Measurements from ENCODE around the gene CMSS1.
A peak's percentile ranks its signal among the peaks of the same experiment; 100 is the strongest.

The CMSS1 gene

DNA sequence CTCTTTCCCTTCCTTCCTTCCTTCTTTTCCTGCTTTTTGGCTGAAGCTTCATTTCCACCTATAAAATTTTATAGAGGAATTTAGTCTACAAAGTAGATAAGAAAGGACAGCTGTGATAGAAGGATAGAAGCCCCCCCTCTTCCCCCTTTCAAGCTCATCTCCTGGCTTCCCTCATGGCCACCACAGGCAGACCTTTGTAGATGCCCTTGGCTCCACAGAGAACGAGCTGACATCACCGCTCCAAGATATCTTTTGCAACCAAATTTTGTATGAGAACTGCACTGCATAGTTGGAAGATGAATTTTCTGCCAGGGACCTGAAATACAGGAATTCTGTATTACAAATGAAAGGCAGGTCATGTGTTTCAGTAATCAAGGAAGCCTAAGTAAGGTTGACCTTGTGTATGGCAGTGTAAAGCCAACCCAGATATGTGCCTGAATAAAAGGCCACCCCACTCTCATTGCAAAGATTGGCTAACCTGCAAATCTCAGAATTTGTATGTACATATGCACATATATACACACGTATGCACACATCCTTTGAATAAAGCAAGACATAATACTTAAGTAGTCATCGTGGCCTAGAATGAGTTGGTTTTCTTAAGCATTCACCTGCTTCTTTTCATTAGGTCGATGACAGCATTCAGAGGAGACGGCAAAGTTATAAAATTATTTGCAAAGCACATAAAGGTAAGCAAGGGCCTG, 353.7 kb downstream of the CMSS1 start:
- DNase-seq (ENCODE audit: low spot score) (no peak), FAIRE-seq (peak; percentile 9)

DNA sequence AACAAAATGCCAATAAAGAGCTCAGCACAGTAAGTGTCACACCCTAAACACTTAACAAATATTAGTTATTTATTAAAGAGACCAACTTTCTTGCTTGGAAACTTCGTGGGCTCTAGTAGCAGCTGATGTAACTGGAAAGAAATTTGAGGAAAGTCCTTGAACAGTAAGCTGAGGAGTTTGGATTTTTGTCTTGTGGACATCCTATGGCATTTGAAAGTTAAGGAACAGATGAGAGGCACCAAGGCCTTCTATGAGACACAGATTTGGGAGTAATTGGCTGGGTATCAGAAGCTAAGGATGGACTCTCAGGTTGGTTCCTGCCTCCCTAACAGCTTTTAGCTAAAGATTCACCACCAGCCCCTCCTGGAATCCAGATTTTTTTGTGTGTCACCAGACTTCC, 356.3 kb downstream of the CMSS1 start:
- no peak for FAIRE-seq

GRCh38 chr3:100175637-100176280, 358.1 kb downstream of the CMSS1 start:
- FAIRE-seq (no peak), DNase-seq (ENCODE audit: low spot score) (no peak)

More for the DNA sequence above, 356.3 kb downstream of the CMSS1 start:
- no peak for DNase-seq (ENCODE audit: low spot score)

- DNase-seq (ENCODE audit: low spot score) = no peak
- no peak for FAIRE-seq
Observed at GRCh38 chr3:100179692-100180349, 362.2 kb downstream of the CMSS1 start.

DNA sequence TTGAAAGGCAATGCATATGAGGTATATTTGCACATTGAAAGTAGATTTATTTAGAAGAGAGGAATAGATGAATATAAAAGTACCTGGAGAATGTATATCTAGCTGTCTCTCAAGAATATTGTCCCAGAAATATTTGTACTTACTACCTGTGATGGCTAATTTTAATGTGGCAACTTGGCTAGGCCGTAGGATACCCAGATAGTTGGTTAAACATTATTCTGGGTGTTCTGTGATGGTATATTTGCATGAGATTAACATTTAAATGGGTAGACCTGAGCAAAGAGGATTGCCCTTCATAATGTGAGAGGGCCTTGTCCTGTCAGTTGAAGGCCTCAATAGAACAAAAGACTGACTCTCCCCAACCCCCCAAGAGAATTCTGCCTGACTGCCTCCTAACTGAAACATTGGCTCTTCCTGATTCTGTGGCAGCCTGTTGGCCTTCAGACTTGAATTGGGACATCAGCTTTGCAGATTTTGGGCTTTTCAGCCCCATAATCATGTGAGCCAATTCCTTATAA, 366.0 kb downstream of the CMSS1 start:
- DNase-seq (ENCODE audit: low spot score) (no peak), FAIRE-seq (no peak)

DNA sequence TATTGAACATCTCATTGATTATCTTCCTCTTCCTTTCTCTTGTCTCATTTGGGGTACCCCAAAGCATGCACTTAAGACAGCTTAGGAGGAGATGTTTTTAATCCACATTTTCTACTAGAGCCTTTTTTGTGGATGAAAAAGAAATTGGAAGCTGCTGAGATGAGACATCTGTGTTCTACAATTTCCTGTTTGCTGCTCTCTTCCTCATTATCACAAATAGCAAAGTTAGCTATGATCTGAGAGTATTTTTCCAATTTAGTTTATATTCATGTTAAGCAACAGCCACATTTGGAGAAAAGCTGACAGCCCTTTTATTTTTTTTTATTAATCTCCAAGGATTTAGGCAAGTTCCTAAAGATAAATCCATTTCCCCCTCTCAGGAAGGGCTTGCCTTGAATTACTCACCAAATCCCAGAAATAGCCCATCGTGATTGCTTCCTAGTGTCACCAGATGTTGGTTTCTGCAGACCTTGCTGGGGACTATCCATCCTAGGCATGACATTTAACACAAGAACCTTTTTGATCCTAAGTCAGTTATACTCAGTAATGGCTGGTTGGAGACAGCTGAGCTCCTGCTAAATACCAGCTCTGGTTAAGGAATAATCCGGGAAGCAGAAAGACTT, 367.4 kb downstream of the CMSS1 start:
- FAIRE-seq = no peak

GRCh38 chr3:100185847-100186246, 368.2 kb downstream of the CMSS1 start:
- DNase-seq (ENCODE audit: low spot score) = no peak

More for the DNA sequence above, 367.4 kb downstream of the CMSS1 start:
- DNase-seq (ENCODE audit: low spot score) = no peak

GRCh38 chr3:100189444-100189964, 371.8 kb downstream of the CMSS1 start:
- DNase-seq (ENCODE audit: low spot score) (no peak), FAIRE-seq (no peak)

More at GRCh38 chr3:100185847-100186246, 368.2 kb downstream of the CMSS1 start:
- no peak for FAIRE-seq

DNA sequence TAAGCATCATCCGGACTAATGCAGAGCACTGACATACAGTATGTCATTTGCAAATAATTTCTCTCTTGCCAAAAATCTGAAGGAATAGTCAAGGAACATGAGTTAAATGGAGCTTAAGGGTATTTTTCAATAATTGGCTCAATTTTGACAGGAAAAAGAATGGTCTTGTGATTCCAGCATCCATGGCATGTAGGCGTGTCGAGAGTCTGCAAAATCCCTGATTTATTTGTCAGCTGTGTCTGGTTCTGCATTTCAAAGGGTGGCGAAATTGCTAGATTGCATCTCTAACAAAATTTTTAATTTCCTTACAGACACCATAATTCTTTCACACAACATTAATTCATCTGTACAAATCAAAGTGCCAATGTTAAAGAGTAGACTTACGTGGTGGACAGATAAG, 377.7 kb downstream of the CMSS1 start:
- no peak for DNase-seq (ENCODE audit: low spot score)

DNA sequence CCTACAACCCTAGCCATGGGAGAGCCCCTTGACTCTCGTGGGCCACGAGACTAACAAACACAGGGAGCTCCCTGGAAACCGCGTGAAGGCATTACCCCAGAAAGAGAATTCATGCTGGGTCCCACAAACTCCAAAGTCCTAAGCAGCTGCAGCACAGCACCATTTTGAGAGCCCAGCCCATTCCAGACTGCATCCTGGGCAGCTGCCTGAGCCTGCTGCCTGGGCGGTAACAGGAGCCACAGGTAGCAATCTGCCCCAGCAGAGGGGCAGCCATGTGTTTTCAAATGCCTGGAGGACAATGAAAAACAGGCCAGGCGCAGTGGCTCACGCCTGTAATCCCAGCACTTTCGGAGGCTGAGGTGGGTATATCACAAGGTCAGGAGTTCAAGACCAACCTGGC, 380.2 kb downstream of the CMSS1 start:
- FAIRE-seq (no peak), DNase-seq (ENCODE audit: low spot score) (no peak)

More for the DNA sequence above, 377.7 kb downstream of the CMSS1 start:
- FAIRE-seq = no peak

DNA sequence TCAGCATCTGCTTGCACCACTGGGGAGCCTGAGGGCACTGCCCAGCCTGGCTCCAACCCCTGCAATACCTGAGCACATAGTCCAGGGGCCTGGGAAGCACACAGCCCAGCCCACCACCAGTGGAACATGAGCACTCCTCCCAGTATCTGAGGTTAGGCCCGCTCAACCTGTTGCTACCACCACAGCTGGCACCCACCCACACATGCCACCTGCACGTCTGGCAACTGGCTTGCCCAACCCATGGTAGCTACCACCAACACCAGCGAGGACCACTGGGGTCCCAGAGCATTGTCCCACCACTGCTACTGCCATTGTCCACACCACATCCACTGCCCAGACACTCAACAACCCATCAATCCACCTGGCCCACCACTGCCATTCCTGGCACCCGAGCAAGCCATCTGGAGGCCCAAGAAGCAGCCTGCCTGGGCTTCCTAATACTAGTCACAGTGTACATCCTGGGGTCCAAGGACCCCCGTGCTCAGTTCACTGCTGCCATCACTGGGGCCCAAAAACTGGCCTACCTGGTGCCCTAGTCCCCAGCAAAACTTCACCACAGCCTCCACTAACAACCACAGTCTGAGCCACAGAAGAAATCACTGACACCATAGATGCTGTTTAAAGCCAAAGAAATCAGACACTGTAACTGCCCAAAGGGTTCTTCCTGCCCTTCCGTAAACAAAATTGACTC, 381.1 kb downstream of the CMSS1 start:
- DNase-seq (ENCODE audit: low spot score) = no peak
- FAIRE-seq = peak; percentile 48

- FAIRE-seq (no peak), DNase-seq (ENCODE audit: low spot score) (no peak)
Observed at GRCh38 chr3:100205171-100205570, 387.5 kb downstream of the CMSS1 start.

DNA sequence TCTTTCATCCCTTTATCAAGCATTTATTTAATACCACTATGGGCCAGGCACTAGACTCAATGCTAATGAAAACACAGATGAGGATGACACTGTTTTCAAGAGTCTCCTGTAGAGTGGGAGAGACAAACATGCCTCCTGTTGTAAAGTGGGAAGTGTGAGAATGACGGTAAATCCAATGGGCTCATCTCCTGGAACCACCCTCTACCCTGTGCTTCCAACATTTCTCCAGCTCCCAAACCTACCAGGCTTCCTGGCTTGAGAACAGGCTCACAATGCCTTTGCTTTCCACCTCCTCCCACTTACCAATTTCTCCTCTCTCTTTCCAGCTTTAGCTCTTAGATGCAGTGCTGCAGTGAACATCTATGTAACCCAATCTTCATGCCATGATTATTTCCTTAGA, 389.0 kb downstream of the CMSS1 start:
- peak; percentile 62 for FAIRE-seq
- DNase-seq (ENCODE audit: low spot score) = no peak

GRCh38 chr3:100207886-100208285, 390.2 kb downstream of the CMSS1 start:
- DNase-seq (ENCODE audit: low spot score) (no peak), FAIRE-seq (no peak)

DNA sequence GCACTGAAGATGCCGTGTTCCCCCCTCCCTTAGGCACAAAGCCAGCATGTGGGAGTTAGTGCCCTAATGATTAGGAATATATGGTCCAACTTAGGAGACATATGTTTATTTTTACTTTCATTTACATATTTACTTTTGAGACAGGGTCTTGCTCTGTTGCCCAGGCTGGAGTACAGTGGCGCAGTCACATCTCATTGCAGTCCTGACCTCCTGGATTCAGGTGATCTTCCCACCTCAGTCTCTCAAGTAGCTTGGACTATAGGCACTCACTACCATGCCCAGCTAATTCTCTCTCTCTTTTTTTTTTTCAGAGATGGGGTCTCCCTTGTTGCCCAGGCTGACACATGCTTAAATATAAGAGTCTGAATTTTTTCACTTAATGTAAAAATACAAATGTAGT, 391.5 kb downstream of the CMSS1 start:
- FAIRE-seq = no peak

DNA sequence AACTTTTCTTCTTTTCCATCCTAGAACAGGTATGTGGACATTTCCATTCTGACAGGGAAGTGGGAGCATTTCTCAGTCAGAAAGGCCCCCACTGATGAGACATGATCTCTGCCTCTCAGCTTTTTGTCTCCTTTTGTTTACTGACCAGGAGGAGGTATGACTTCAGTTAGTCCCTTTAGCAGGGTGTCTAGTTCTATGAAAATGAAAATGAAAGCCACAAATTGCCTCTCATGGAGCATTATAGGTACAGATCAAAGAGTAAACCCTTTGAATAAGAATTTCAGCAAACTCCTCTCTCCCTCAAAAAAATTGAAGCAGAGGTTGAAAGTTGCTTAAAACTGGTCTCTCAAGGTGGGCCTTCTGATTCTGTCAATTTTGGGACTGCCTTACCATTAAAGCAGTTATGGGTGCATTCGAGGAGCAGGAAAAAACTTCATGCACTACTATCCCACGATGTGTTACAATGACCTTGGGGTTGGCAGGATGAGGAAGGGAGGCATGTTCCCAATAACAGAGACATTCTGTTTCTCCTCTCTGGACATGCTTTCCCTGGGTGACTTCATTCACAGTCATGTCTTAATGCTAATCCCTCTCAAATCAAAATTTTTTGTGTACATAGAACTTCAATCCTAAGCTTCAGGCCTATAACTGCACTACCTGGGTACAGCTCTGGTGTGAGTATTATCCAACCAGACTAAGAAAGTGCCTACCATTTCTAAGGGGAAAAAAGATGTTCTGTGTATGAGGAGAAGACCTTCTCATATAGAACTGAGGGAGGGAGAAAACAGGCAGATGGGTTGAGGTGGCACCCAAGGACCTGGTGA, 392.5 kb downstream of the CMSS1 start:
- DNase-seq (ENCODE audit: low spot score) (no peak), FAIRE-seq (no peak)

More for the DNA sequence above, 391.5 kb downstream of the CMSS1 start:
- no peak for DNase-seq (ENCODE audit: low spot score)

- DNase-seq (ENCODE audit: low spot score) (peak; percentile 50), FAIRE-seq (no peak)
Observed at GRCh38 chr3:100210772-100211135, 393.1 kb downstream of the CMSS1 start.

- FAIRE-seq (no peak), DNase-seq (ENCODE audit: low spot score) (no peak)
Observed at GRCh38 chr3:100213891-100214573, 396.4 kb downstream of the CMSS1 start.

- DNase-seq (ENCODE audit: low spot score) (no peak), FAIRE-seq (peak; percentile 9)
Observed at GRCh38 chr3:100214574-100214964, 396.9 kb downstream of the CMSS1 start.

Measured in urothelium cell line (cell line).